Breast epithelium (tissue), 3 donors: ENCODE measurements around the gene DCN.

Experiments used
- CTCF ChIP-seq, 3 donors: fragments of 450-650 bp; IDR thresholded peaks; one replicate each; pipeline ENCODE4 v1.5.1; 2016 to 2017; ENCODE audit warnings: antibody characterized with exemption in 3 of 3, mild to moderate bottlenecking in 3 of 3, moderate library complexity in 3 of 3
- POLR2AphosphoS5 ChIP-seq, 3 donors: sonication (generic); formaldehyde crosslinking; IDR thresholded peaks; one replicate each; pipeline ENCODE4 v1.6.1; 2017; ENCODE audit warnings: antibody characterized with exemption in 3 of 3

- TF ChIP-seq CTCF (IDR thresholded peaks at IDR 0.05) (no peak), POLR2AphosphoS5 (IDR thresholded peaks at IDR 0.05) (no peak)
These were observed 28.5 kb downstream of the DCN start for GRCh38 chr12:91154131-91154530.
